OCI-LY7 (cell line): Measurements from ENCODE around the gene FOXA1.

Source experiments
- EZH2phosphoT487 ChIP-seq: fragments of 200-600 bp; sonication (generic); IDR thresholded peaks from 2 replicates; pipeline ENCODE4 v1.6.1; 2018; ENCODE audit warnings: low read depth, borderline replicate concordance, mild to moderate bottlenecking, mixed run types, antibody characterized with exemption, low read length, moderate library complexity, mixed read lengths
- TF ChIP-seq, protein P1 (sequence below): fragments of 200-600 bp; sonication (generic); conservative IDR thresholded peaks from 2 replicates; pipeline ENCODE4 v1.5.1; 2014; ENCODE audit warnings: mild to moderate bottlenecking, antibody characterized with exemption, low read length, moderate library complexity, mixed read lengths

DNA sequence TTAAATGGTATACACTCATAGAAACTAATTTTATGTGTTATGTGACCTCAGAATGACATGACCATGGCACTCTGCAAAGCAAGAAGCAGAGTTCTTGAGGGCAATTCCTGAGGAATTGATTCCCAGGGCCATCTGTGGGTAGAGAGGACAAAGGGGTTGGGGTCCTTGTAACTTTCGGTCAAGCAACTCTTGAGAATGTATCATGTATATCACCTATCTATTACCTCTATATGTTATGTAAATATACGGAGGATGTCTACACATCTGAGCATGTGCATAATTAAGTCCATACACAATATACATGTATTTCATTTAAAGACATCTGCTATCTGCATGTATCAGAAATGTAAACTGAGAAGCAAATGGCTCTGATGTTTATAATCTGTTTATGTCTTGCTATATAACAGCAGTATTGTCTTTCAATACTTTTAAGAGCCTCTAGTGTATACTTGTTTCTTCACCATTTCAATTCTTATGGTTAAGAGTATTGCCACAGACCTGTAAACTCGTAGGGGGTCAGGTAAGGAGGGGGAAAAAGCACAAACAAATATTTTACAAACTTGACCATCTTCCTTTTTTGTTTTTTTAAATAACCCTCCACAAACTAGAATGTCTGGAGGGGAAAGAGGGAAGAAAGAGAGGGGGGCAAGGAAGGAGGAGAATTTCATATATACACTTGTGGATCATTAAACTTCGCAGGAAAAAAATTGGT lies 4.5 kb downstream of the FOXA1 start:
- TF ChIP-seq, protein P1, sequence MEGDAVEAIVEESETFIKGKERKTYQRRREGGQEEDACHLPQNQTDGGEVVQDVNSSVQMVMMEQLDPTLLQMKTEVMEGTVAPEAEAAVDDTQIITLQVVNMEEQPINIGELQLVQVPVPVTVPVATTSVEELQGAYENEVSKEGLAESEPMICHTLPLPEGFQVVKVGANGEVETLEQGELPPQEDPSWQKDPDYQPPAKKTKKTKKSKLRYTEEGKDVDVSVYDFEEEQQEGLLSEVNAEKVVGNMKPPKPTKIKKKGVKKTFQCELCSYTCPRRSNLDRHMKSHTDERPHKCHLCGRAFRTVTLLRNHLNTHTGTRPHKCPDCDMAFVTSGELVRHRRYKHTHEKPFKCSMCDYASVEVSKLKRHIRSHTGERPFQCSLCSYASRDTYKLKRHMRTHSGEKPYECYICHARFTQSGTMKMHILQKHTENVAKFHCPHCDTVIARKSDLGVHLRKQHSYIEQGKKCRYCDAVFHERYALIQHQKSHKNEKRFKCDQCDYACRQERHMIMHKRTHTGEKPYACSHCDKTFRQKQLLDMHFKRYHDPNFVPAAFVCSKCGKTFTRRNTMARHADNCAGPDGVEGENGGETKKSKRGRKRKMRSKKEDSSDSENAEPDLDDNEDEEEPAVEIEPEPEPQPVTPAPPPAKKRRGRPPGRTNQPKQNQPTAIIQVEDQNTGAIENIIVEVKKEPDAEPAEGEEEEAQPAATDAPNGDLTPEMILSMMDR, result no peak
- TF ChIP-seq EZH2phosphoT487, result no peak
